Lower leg skin (tissue), 4 donors: ENCODE measurements around the gene NUP93. TPM values are rescaled to one million over a fixed set of nuclear protein-coding genes. Genes with fewer than 3 reads are reported as not detected.

Experiments
- DNase-seq, 2 donors: peaks; one replicate each; pipeline ENCODE4 v3.0.0-alpha.2; 2019; ENCODE audit warnings: low spot score in 2 of 2
- H3K4me3 ChIP-seq: fragments of 200-600 bp; sonication (generic); 2 replicates; pipeline ENCODE4 v1.5.1; 2017; ENCODE audit warnings: mild to moderate bottlenecking, low read depth; ENCODE audit not compliant: poor library complexity, severe bottlenecking
- CTCF ChIP-seq, 3 donors: fragments of 450-650 bp; IDR thresholded peaks; one replicate each; pipeline ENCODE4 v1.5.1; 2016; ENCODE audit warnings: antibody characterized with exemption in 3 of 3, mild to moderate bottlenecking in 3 of 3, moderate library complexity in 2 of 3
- POLR2A ChIP-seq, 2 donors: fragments of 450-650 bp; IDR thresholded peaks; one replicate each; pipeline ENCODE4 v1.6.1; 2016 to 2017; ENCODE audit warnings: antibody characterized with exemption in 2 of 2, mild to moderate bottlenecking in 1 of 2, moderate library complexity in 1 of 2
- WGBS, 2 donors: methylation state at CpG; one replicate each; pipeline ENCODE4 v1.1.5; 2018; 5-methylcytosine and 5-hydroxymethylcytosine counted together
- intact Hi-C: fragments of 100-400 bp; cut with DNase I; formaldehyde crosslinking; loops from one replicate; pipeline ENCODE4 v1.15.0; 2023; ENCODE audit warnings: low total_unique reads
- total RNA-seq, 4 donors: library from RNA; depleted of rRNA; stranded (reverse); fragments of >200 nt; gene quantifications; one replicate each; pipeline ENCODE4 v1.1.0, GENCODE V29; 2016

The NUP93 gene
- total RNA-seq, 4 donors from 2014 or later: 21.0 to 40.6 (median 31.2) TPM

GRCh38 chr16:56779906-56780305 is 50.0 kb downstream of the NUP93 start:
- TF ChIP-seq POLR2A (IDR thresholded peaks at IDR 0.05) (no peak), CTCF (IDR thresholded peaks at IDR 0.05) (no peak)
- no peak for DNase-seq
- WGBS, 2 donors: 58 to 77% methylated on average over 1 of the region's 1 CpG
- H3K4me3 ChIP-seq: no peak overlapping the region
- intact Hi-C loops: no loop called here

DNA sequence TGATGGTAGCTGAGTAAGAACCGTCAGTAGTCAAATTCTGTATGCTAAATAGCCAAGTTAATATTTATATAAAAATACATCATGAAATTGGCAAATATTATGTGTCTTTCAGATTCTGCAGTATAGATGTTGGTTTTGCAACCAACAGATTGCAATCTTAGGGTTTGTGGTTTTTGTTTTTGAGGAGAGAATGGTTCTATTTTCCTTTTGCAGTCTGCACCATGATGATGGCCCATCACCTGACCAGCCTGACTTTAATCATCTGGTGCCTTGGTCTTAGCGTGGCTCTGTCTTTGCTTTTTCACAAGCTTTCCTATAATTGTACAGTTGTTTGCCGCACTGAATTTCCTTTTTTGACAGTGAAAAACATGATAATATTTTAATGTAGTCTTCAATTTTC is 50.7 kb downstream of the NUP93 start:
- TF ChIP-seq POLR2A (IDR thresholded peaks at IDR 0.05): no peak
- no peak for TF ChIP-seq CTCF (IDR thresholded peaks at IDR 0.05)
- no peak overlapping the region for H3K4me3 ChIP-seq
- no peak for DNase-seq
- intact Hi-C loops: no loop called here
- 81 to 94% methylated on average over 3 of the region's 3 CpGs for WGBS, 2 donors

GRCh38 chr16:56781528-56781961 is 51.6 kb downstream of the NUP93 start:
- TF ChIP-seq POLR2A (IDR thresholded peaks at IDR 0.05) (no peak), CTCF (IDR thresholded peaks at IDR 0.05) (no peak)
- WGBS, 2 donors: 86 to 88% methylated on average over 6 of the region's 6 CpGs
- no peak overlapping the region for H3K4me3 ChIP-seq
- DNase-seq: no peak
- intact Hi-C loops: no loop called here

GRCh38 chr16:56783344-56783743 is 53.4 kb downstream of the NUP93 start:
- TF ChIP-seq CTCF (IDR thresholded peaks at IDR 0.05) (no peak), POLR2A (IDR thresholded peaks at IDR 0.05) (no peak)
- DNase-seq: no peak
- intact Hi-C loops: no loop called here
- H3K4me3 ChIP-seq: no peak overlapping the region
- WGBS, 2 donors: 77 to 80% methylated on average over 5 of the region's 5 CpGs

DNA sequence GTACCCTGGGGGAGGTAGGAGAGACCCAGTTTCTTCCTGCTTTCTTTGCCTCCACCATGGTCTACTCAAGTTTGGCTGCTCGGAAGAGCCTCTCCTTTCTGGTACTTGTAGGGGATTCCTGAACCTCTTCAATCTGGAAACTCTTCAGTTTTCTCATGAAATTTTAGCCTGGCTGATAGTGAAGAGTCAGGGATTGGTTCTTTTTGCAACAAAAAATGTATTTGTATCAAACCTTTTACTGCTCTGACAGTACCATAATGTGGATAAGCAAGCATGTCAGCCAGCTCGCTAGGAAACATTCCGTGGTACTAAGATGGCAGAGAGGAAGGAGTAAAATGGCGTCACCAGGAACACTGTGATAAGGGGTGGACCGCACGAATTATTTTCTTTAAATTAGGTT is 55.4 kb downstream of the NUP93 start:
- no peak for TF ChIP-seq POLR2A (IDR thresholded peaks at IDR 0.05)
- TF ChIP-seq CTCF (IDR thresholded peaks at IDR 0.05): no peak
- DNase-seq: no peak
- WGBS, 2 donors: 97 to 98% methylated on average over 6 of the region's 6 CpGs
- H3K4me3 ChIP-seq: no peak overlapping the region
- intact Hi-C loops: no loop called here

- no peak for TF ChIP-seq CTCF (IDR thresholded peaks at IDR 0.05)
- no peak overlapping the region for H3K4me3 ChIP-seq
- no peak for DNase-seq
- intact Hi-C loops: no loop called here
- WGBS, 2 donors: 68 to 79% methylated on average over 6 of the region's 6 CpGs
Observed at GRCh38 chr16:56787167-56787566, 57.2 kb downstream of the NUP93 start.
